Measurements from ENCODE around the gene C19orf33. TPM values are rescaled to one million over a fixed set of nuclear protein-coding genes. Genes with fewer than 3 reads are reported as not detected.

Gene C19orf33
- total and polyA plus RNA-seq, 9 of the 15 experiments (the other 6 are each of a cell fraction or from before 2014, with no cell fraction given), result 3.2 TPM; not detected in 8

DNA sequence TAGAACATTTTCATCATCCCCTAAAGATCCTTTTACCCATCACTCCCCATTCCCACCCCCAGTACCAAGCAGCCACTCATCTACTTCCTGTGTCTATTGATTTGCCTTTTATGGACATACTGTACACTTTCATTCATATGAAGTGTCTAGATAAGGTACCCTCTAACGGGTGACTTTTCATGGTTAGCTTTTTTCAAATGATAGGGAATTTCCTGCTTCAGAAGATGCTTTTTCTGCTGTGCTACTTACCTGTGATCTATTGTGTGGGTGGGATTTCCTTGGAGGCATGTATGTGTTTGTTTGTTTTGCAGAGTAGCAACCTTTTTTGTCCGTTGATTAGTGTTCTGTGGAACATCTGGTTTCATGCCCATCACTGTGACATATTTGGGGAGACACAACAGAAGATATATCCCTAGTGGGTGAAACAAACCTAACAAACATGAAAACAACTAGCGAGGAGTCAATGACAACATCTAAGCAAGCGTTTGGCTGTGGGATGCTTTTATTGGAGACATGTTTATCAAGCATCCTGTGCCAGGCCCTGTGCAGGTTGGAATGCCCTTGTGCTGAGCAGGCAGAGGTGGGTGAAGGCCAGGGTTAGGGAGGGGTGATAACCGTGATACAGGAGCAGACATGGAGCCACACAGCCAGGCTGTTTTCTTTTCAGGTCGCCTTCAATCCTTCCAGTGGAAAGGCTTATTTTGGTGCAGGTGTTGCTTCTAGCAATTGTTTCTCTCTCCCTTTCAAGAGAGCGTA, 22.1 kb upstream of the C19orf33 start (continued):
- TF ChIP-seq, protein P1, sequence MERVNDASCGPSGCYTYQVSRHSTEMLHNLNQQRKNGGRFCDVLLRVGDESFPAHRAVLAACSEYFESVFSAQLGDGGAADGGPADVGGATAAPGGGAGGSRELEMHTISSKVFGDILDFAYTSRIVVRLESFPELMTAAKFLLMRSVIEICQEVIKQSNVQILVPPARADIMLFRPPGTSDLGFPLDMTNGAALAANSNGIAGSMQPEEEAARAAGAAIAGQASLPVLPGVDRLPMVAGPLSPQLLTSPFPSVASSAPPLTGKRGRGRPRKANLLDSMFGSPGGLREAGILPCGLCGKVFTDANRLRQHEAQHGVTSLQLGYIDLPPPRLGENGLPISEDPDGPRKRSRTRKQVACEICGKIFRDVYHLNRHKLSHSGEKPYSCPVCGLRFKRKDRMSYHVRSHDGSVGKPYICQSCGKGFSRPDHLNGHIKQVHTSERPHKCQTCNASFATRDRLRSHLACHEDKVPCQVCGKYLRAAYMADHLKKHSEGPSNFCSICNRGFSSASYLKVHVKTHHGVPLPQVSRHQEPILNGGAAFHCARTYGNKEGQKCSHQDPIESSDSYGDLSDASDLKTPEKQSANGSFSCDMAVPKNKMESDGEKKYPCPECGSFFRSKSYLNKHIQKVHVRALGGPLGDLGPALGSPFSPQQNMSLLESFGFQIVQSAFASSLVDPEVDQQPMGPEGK (CRISPR knock-in tag; IDR thresholded peaks at IDR 0.05; ENCODE audit: borderline replicate concordance), result no peak
- TF ChIP-seq ZNF121 (CRISPR knock-in tag; conservative IDR thresholded peaks at IDR 0.05) (no peak), HOXB6 (CRISPR knock-in tag; IDR thresholded peaks at IDR 0.05; ENCODE audit: borderline replicate concordance) (no peak), ZNF316 (IDR thresholded peaks at IDR 0.05) (no peak), MYNN (IDR thresholded peaks at IDR 0.05) (no peak), MYNN (CRISPR knock-in tag; IDR thresholded peaks at IDR 0.05) (no peak)

DNA sequence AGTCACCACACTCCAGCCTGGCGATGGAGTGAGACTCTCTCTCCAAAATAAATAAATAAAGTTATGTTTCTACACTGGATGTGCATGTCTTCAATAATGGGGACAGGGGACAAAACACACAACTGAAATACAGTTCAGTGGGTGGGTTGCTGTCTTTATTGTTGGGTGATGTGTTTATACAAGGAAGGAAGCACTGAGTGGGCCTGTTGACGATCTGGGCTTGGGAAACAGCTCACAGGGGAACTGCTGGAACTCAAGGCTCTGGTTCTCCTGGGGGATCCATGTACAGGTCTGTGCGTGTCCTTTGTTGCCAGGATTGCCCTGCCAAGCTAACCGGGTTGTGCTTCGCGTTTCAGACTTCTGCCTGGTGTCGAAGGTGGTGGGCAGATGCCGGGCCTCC, 20.8 kb upstream of the C19orf33 start:
- Histone ChIP-seq H3K4me1 (replicated peaks in 1 of 2; ENCODE audit: control insufficient read depth in 2 of 2, insufficient read depth in 2 of 2, low read length in 2 of 2) (peaks cover 10 to 11% of the 10 kb centered on the region in 2 experiments; a peak in 4 of 5 replicates), H4K20me1 (replicated peaks; ENCODE audit: control insufficient read depth, insufficient read depth, low read length) (no peaks in the 10 kb centered on the region), H3K27ac (ENCODE audit: extremely low read depth, low read depth, low read length) (no peak overlapping the region), H3K4me3 (no peak overlapping the region), H3K27me3 (ENCODE audit: control insufficient read depth in 2 of 2, insufficient read depth in 2 of 2, low read length in 2 of 2) (no peaks in the 10 kb centered on the region), H3K9ac (ENCODE audit: insufficient read depth in 1 of 2, low read depth in 2 of 2, low read length in 2 of 2) (0 out of 4 replicates have a peak overlapping the region, but pooled peaks of 1 of the 2 experiments have one; percentile 3), H3K9me1 (ENCODE audit: control insufficient read depth, insufficient read depth, low read length) (no peaks in the 10 kb centered on the region), H3K36me3 (ENCODE audit: control insufficient read depth, insufficient read depth, low read length) (no peaks in the 10 kb centered on the region), H3K9me3 (replicated peaks; ENCODE audit: control insufficient read depth, insufficient read depth, low read depth, low read length) (no peaks in the 10 kb centered on the region), H3K79me2 (ENCODE audit: control insufficient read depth, insufficient read depth, low read length) (no peaks in the 10 kb centered on the region), H3K4me2 (ENCODE audit: insufficient read depth, low read length) (no peak overlapping the region), H2AFZ (ENCODE audit: low read depth, low read length) (0 out of 2 replicates have a peak overlapping the region, but pooled peaks have one; percentile 4)
- FAIRE-seq (no peak), ATAC-seq (no peak), DNase-seq (ENCODE audit: extremely low read depth in 1 of 4, low spot score in 3 of 4) (no peak)
- intact Hi-C loops (cut with micrococcal nuclease), result no loop called here
- POLR2A ChIA-PET, result interaction anchor here (1.0 to 3.3 kb wide), 3 partner anchors 13 to 18 kb away, joined by 3 to 13 read pairs (median 4); no protein-coding TSS in a partner anchor
- in situ Hi-C loops (cut with MboI), result no loop called here
- no TSS peak for BruUV-seq (replicated peaks)
- CTCF ChIA-PET (ENCODE audit: low intra/inter-chr PET ratio), result no interaction called here
- TF ChIP-seq EHMT2 (IDR thresholded peaks at IDR 0.05) (no peak), ZNF444 (CRISPR knock-in tag; IDR thresholded peaks at IDR 0.05) (no peak), HDAC3 (IDR thresholded peaks at IDR 0.05; ENCODE audit: borderline replicate concordance, partially characterized antibody) (no peak), NR2C1 (IDR thresholded peaks at IDR 0.05) (no peak), NR2C1 (tag; IDR thresholded peaks at IDR 0.05) (no peak), ZSCAN29 (IDR thresholded peaks at IDR 0.05) (no peak), TRIM24 (IDR thresholded peaks at IDR 0.05) (no peak), GATAD2A (IDR thresholded peaks at IDR 0.05) (no peak)
- TF ChIP-seq, protein P2, sequence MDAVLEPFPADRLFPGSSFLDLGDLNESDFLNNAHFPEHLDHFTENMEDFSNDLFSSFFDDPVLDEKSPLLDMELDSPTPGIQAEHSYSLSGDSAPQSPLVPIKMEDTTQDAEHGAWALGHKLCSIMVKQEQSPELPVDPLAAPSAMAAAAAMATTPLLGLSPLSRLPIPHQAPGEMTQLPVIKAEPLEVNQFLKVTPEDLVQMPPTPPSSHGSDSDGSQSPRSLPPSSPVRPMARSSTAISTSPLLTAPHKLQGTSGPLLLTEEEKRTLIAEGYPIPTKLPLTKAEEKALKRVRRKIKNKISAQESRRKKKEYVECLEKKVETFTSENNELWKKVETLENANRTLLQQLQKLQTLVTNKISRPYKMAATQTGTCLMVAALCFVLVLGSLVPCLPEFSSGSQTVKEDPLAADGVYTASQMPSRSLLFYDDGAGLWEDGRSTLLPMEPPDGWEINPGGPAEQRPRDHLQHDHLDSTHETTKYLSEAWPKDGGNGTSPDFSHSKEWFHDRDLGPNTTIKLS (IDR thresholded peaks at IDR 0.05; ENCODE audit: borderline replicate concordance, low read depth), result no peak
- TF ChIP-seq, protein P3, sequence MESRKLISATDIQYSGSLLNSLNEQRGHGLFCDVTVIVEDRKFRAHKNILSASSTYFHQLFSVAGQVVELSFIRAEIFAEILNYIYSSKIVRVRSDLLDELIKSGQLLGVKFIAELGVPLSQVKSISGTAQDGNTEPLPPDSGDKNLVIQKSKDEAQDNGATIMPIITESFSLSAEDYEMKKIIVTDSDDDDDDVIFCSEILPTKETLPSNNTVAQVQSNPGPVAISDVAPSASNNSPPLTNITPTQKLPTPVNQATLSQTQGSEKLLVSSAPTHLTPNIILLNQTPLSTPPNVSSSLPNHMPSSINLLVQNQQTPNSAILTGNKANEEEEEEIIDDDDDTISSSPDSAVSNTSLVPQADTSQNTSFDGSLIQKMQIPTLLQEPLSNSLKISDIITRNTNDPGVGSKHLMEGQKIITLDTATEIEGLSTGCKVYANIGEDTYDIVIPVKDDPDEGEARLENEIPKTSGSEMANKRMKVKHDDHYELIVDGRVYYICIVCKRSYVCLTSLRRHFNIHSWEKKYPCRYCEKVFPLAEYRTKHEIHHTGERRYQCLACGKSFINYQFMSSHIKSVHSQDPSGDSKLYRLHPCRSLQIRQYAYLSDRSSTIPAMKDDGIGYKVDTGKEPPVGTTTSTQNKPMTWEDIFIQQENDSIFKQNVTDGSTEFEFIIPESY (CRISPR knock-in tag; IDR thresholded peaks at IDR 0.05), result no peak
- WGBS (ENCODE audit: insufficient coverage, low coverage, missing lambda C conversion rate), result 83% methylated on average over 5 of the region's 8 CpGs

Measured in K562 (cell line).